OCI-LY7 (cell line): ENCODE results near the gene FAM81A.

ENCODE experiments used
- CTCF ChIP-seq: fragments of 200-600 bp; sonication (generic); conservative IDR thresholded peaks from 2 replicates; pipeline ENCODE4 v1.5.1; 2014; ENCODE audit warnings: mild to moderate bottlenecking, antibody characterized with exemption, low read length, moderate library complexity, mixed read lengths
- EZH2phosphoT487 ChIP-seq: fragments of 200-600 bp; sonication (generic); IDR thresholded peaks from 2 replicates; pipeline ENCODE4 v1.6.1; 2018; ENCODE audit warnings: low read depth, borderline replicate concordance, mild to moderate bottlenecking, mixed run types, antibody characterized with exemption, low read length, moderate library complexity, mixed read lengths

GRCh38 chr15:59438625-59439290, 772 bp downstream of the FAM81A start:
- TF ChIP-seq CTCF (no peak), EZH2phosphoT487 (no peak)
